H1 (cell line): Measurements from ENCODE around the gene CDKL4. TPM values are rescaled to one million over a fixed set of nuclear protein-coding genes. Genes with fewer than 3 reads are reported as not detected.

ENCODE experiments used
- CTCF ChIA-PET: fragments of 300-600 bp; sonication (Branson Sonifier 250); formaldehyde crosslinking; loops from one replicate; lab custom pipeline; 2021; ENCODE audit not compliant: partially characterized antibody; lab: Charles Lee
- POLR2A ChIA-PET: fragments of 300-600 bp; sonication (Branson Sonifier 250); formaldehyde crosslinking; loops from one replicate; lab custom pipeline; 2021; ENCODE audit warnings: inconsistent platforms; ENCODE audit not compliant: partially characterized antibody; lab: Charles Lee
- DNase-seq, 2 experiments: peaks; one replicate each; pipeline versions ENCODE4 v3.0.0 to v3.0.0-alpha.2; 2010 to 2022; ENCODE audit warnings: low spot score in 2 of 2, low read depth in 1 of 2, mixed read lengths in 1 of 2
- FAIRE-seq: peaks from 2 replicates; lab custom pipeline; 2011; peaks lifted over from hg19 to GRCh38; lab: Jason Lieb, UNC
- H2AFZ ChIP-seq: 2 replicates; pipeline ENCODE4 v1.8.1; 2012; ENCODE audit warnings: low read length, inconsistent platforms
- H2AK5ac ChIP-seq: 2 replicates; pipeline ENCODE4 v1.6.1; 2013; ENCODE audit warnings: low read depth, low read length
- H2BK120ac ChIP-seq: replicated peaks from 2 replicates; pipeline ENCODE3; 2013; ENCODE audit warnings: low read depth, low read length, inconsistent platforms
- H2BK12ac ChIP-seq: 2 replicates; pipeline ENCODE4 v1.6.1; 2013; ENCODE audit warnings: low read depth, low read length
- H2BK15ac ChIP-seq: 2 replicates; pipeline ENCODE4 v1.6.1; 2013; ENCODE audit warnings: low read length
- H2BK20ac ChIP-seq: 2 replicates; pipeline ENCODE4 v1.6.1; 2013; ENCODE audit warnings: low read length
- H2BK5ac ChIP-seq: 2 replicates; pipeline ENCODE4 v1.6.1; 2013; ENCODE audit warnings: low read depth, low read length
- H3K14ac ChIP-seq: 2 replicates; pipeline ENCODE4 v1.6.1; 2013; ENCODE audit warnings: inconsistent platforms; ENCODE audit not compliant: insufficient read length
- H3K18ac ChIP-seq: 2 replicates; pipeline ENCODE4 v1.6.1; 2013; ENCODE audit warnings: low read length; ENCODE audit errors: extremely low read depth
- H3K23ac ChIP-seq: 2 replicates; pipeline ENCODE4 v1.6.1; 2013; ENCODE audit warnings: inconsistent platforms; ENCODE audit not compliant: insufficient read length
- H3K23me2 ChIP-seq: 2 replicates; pipeline ENCODE4 v1.6.1; 2013; ENCODE audit warnings: low read depth, low read length
- H3K27ac ChIP-seq: 2 replicates; pipeline ENCODE4 v1.6.1; 2011; ENCODE audit warnings: low read depth, low read length, inconsistent platforms
- H3K27me3 ChIP-seq, 4 experiments: replicated peaks in 1 of 4; 1 replicate in 1 of 4; 2 replicates in 3 of 4; pipeline versions ENCODE4 v1.6.1 to v1.8.1; 2011 to 2013; ENCODE audit warnings: low read length in 3 of 4, mild to moderate bottlenecking in 3 of 4, inconsistent platforms in 2 of 4, mixed read lengths in 2 of 4, moderate library complexity in 1 of 4; ENCODE audit not compliant: control insufficient read depth in 3 of 4, insufficient read depth in 3 of 4; ENCODE audit errors: extremely low read depth in 1 of 4
- H3K36me3 ChIP-seq, 4 experiments: 2 replicates each; pipeline versions ENCODE4 v1.6.1 to v1.8.1; 2011 to 2013; ENCODE audit warnings: mild to moderate bottlenecking in 4 of 4, low read length in 3 of 4, moderate library complexity in 2 of 4, control low read depth in 1 of 4, inconsistent platforms in 1 of 4; ENCODE audit not compliant: insufficient read depth in 4 of 4, control insufficient read depth in 2 of 4
- H3K4ac ChIP-seq: replicated peaks from 2 replicates; pipeline ENCODE3; 2013; ENCODE audit warnings: low read length, low read depth, mixed read lengths, inconsistent platforms; ENCODE audit not compliant: insufficient read length
- H3K4me1 ChIP-seq, 4 experiments: replicated peaks in 1 of 4; 1 replicate in 1 of 4; 2 replicates in 3 of 4; pipeline versions ENCODE4 v1.6.1 to v1.8.1; 2011 to 2013; ENCODE audit warnings: low read length in 3 of 4, inconsistent platforms in 2 of 4, mixed read lengths in 1 of 4; ENCODE audit not compliant: insufficient read depth in 4 of 4, control insufficient read depth in 3 of 4
- H3K4me2 ChIP-seq, 2 experiments: 2 replicates each; pipeline versions ENCODE4 v1.6.1 to v1.8.1; 2011 to 2013; ENCODE audit warnings: low read depth in 2 of 2, low read length in 2 of 2, control low read depth in 1 of 2, inconsistent platforms in 1 of 2, mild to moderate bottlenecking in 1 of 2; ENCODE audit not compliant: insufficient read depth in 1 of 2
- H3K4me3 ChIP-seq, 4 experiments: fragments of 200-600, 300-600 bp in 1 of 4; sonication (generic), shearing (Covaris generic), sonication (Bioruptor Twin) in 1 of 4; 2 replicates each; pipeline versions ENCODE4 v1.5.1 to v1.8.1; 2011 to 2016; ENCODE audit warnings: low read length in 4 of 4, low read depth in 3 of 4, control low read depth in 2 of 4, inconsistent platforms in 2 of 4, mild to moderate bottlenecking in 2 of 4, mixed read lengths in 1 of 4, moderate library complexity in 1 of 4; ENCODE audit not compliant: insufficient read depth in 2 of 4; ENCODE audit errors: extremely low read depth in 1 of 4
- H3K56ac ChIP-seq: replicated peaks from 2 replicates; pipeline ENCODE3; 2013; ENCODE audit warnings: low read depth, mild to moderate bottlenecking, mixed read lengths, low read length, inconsistent platforms; ENCODE audit not compliant: insufficient read length
- H3K79me1 ChIP-seq: 2 replicates; pipeline ENCODE4 v1.6.1; 2013; ENCODE audit warnings: low read depth, low read length, control low read depth
- H3K79me2 ChIP-seq, 2 experiments: 2 replicates each; pipeline versions ENCODE4 v1.6.1 to v1.8.1; 2012 to 2013; ENCODE audit warnings: low read length in 2 of 2, mild to moderate bottlenecking in 2 of 2, inconsistent platforms in 1 of 2; ENCODE audit not compliant: insufficient read depth in 2 of 2, control insufficient read depth in 1 of 2
- H3K9ac ChIP-seq, 4 experiments: replicated peaks in 1 of 4; 1 replicate in 1 of 4; 2 replicates in 3 of 4; pipeline versions ENCODE4 v1.6.1 to v1.8.1; 2011 to 2013; ENCODE audit warnings: low read depth in 3 of 4, low read length in 3 of 4, control low read depth in 2 of 4, mild to moderate bottlenecking in 2 of 4, moderate library complexity in 2 of 4, inconsistent platforms in 1 of 4; ENCODE audit errors: extremely low read depth in 1 of 4
- H3K9me3 ChIP-seq, 2 experiments: 2 replicates each; pipeline versions ENCODE4 v1.6.1 to v1.8.1; 2012 to 2013; ENCODE audit warnings: mild to moderate bottlenecking in 2 of 2, moderate library complexity in 2 of 2, control low read depth in 1 of 2, inconsistent platforms in 1 of 2, low read depth in 1 of 2, low read length in 1 of 2, mixed read lengths in 1 of 2; ENCODE audit not compliant: insufficient read depth in 2 of 2
- H4K20me1 ChIP-seq, 2 experiments: replicated peaks in 1 of 2; 2 replicates each; pipeline versions ENCODE3 to v1.8.1; 2011 to 2013; ENCODE audit warnings: inconsistent platforms in 2 of 2, low read length in 2 of 2, mild to moderate bottlenecking in 1 of 2; ENCODE audit not compliant: insufficient read depth in 2 of 2, control insufficient read depth in 1 of 2
- H4K5ac ChIP-seq: 2 replicates; pipeline ENCODE4 v1.6.1; 2013; ENCODE audit warnings: low read length, low read depth, mixed read lengths, inconsistent platforms; ENCODE audit not compliant: insufficient read length
- H4K8ac ChIP-seq: 2 replicates; pipeline ENCODE4 v1.8.0; 2013; ENCODE audit warnings: mild to moderate bottlenecking, moderate library complexity, low read length, inconsistent platforms; ENCODE audit not compliant: insufficient read depth; ENCODE audit errors: extremely low read depth
- H4K91ac ChIP-seq: replicated peaks from 2 replicates; pipeline ENCODE3; 2013; ENCODE audit warnings: low read length, mixed read lengths, inconsistent platforms; ENCODE audit not compliant: insufficient read length
- BCL11A ChIP-seq, 2 experiments: IDR thresholded peaks; one replicate each; pipeline ENCODE4 v1.6.1; 2011; ENCODE audit warnings: low read depth in 2 of 2, low read length in 2 of 2, mild to moderate bottlenecking in 2 of 2
- BRCA1 ChIP-seq: IDR thresholded peaks from 2 replicates; pipeline ENCODE4 v1.6.1; 2012; ENCODE audit warnings: low read depth, low read length, improper control_type of control experiment
- EGR1 ChIP-seq: IDR thresholded peaks from 2 replicates; pipeline ENCODE4 v1.6.1; 2011; ENCODE audit warnings: low read depth, low read length, borderline replicate concordance
- GABPA ChIP-seq: IDR thresholded peaks from 2 replicates; pipeline ENCODE4 v1.6.1; 2011; ENCODE audit warnings: mild to moderate bottlenecking, low read length, moderate library complexity, borderline replicate concordance; ENCODE audit not compliant: insufficient read depth
- JUN ChIP-seq: IDR thresholded peaks from 2 replicates; pipeline ENCODE4 v1.6.1; 2011; ENCODE audit warnings: low read depth, mild to moderate bottlenecking, improper control_type of control experiment, low read length
- MAFK ChIP-seq: IDR thresholded peaks from 2 replicates; pipeline ENCODE4 v1.6.1; 2012; ENCODE audit warnings: low read depth, mild to moderate bottlenecking, improper control_type of control experiment, low read length
- SP4 ChIP-seq: IDR thresholded peaks from 2 replicates; pipeline ENCODE4 v1.6.1; 2012; ENCODE audit warnings: low read length, inconsistent platforms
- TAF1 ChIP-seq: IDR thresholded peaks from 2 replicates; pipeline ENCODE4 v1.6.1; 2011; ENCODE audit warnings: mild to moderate bottlenecking, low read depth, low read length
- WGBS, 2 experiments: shearing (Covaris generic) in 1 of 2; methylation state at CpG; one replicate each; pipeline versions ENCODE4 v1.1.6 to v1.1.7; 2013 to 2015; ENCODE audit warnings: low lambda C conversion rate in 2 of 2, mixed read lengths in 2 of 2, inconsistent platforms in 1 of 2, low coverage in 1 of 2, missing lambda C conversion rate in 1 of 2; ENCODE audit not compliant: insufficient replicate concordance in 2 of 2, insufficient coverage in 1 of 2, insufficient read length in 1 of 2; ENCODE audit errors: extremely low coverage in 1 of 2, missing lambda C conversion rate in 1 of 2; 5-methylcytosine and 5-hydroxymethylcytosine counted together
- polyA plus RNA-seq, 7 experiments: library from polyadenylated mRNA; depleted of rRNA in 3 of 7; stranded (reverse) in 5 of 7; unstranded in 2 of 7; fragments of >200 nt in 5 of 7; fragments of 200-250 nt in 2 of 7; gene quantifications; 1 replicate in 5 of 7; 2 replicates in 1 of 7; 4 replicates in 1 of 7; pipeline versions ENCODE4 v1.2.1 to v1.2.3, GENCODE V29; 2011 to 2013; ENCODE audit warnings: missing spikeins in 2 of 7, mixed read lengths in 2 of 7
- total RNA-seq: library from RNA; stranded (reverse); fragmentation: NEBNext Ultra II Directional; extraction: Animal tissue kit (Norgen Biotek cat#: 25700); gene quantifications from 2 replicates; pipeline ENCODE4 v1.2.1, GENCODE V29; 2021
- TF ChIP-seq, protein P1 (sequence below): IDR thresholded peaks from 2 replicates; pipeline ENCODE4 v1.6.1; 2012; ENCODE audit warnings: inconsistent platforms
- TF ChIP-seq, protein P2 (sequence below): IDR thresholded peaks from 2 replicates; pipeline ENCODE4 v1.6.1; 2012; ENCODE audit warnings: low read length, inconsistent platforms

CDKL4 gene
- total and polyA plus RNA-seq, 2 of the 8 experiments (the other 6 are each of a cell fraction or from before 2014, with no cell fraction given), result not detected

DNA sequence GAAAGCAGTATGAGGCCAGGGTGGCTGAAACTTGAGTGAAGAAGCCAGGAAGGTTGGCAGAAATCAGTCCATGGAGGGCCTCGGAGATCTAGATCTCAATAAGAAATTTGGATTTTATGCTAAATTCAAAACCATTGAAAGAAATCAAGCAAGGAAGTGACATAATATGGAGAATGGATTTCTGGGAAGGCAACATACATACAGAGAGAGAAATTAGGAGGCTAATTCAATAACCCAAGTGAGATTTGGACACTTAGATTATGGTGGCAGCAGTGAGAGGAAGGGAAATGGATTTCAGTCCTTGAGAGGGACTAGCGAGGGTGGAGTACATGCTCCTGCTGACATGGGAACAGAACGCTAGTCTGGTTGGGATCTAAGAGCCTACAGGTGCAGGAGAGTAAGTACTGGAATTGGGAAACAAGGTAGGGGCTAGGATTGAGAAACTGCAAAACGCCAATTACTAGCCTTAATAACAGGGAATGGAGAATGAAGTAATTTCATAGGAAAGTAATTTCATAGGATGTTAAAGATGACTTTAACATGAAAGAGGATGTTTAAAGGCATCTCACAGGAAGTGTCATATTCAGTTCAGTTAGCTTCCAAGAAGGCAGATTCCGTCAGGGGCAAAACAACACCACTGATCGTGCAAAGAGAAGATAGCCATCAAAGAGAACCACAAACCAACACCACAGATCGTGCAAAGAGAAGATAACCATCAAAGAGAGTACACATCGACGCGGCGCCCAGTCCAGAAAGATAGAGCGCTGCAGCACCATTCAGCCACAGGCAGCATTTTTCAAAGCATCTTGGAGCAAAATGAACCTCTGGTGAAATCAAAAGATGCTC, 27.2 kb downstream of the CDKL4 start:
- Histone ChIP-seq H2BK5ac (no peak overlapping the region), H4K5ac (no peak overlapping the region), H3K9me3 (no peaks in the 10 kb centered on the region), H2BK15ac (peak overlapping the region; percentile 18; the same call in 1 of the 2 replicates), H3K23ac (no peak overlapping the region), H2AFZ (no peak overlapping the region), H4K20me1 (no peaks in the 10 kb centered on the region), H2AK5ac (no peak overlapping the region), H3K18ac (no peak overlapping the region), H3K4me1 (no peaks in the 10 kb centered on the region; a peak in 3 of 7 replicates), H3K23me2 (no peaks in the 10 kb centered on the region), H3K79me2 (no peaks in the 10 kb centered on the region), H2BK120ac (no peak overlapping the region), H2BK12ac (no peak overlapping the region), H3K36me3 (no peaks in the 10 kb centered on the region), H3K4me2 (no peak overlapping the region), H3K4ac (no peak overlapping the region), H3K9ac (no peak overlapping the region), H4K91ac (no peak overlapping the region), H2BK20ac (no peak overlapping the region), H3K27ac (no peak overlapping the region), H3K79me1 (no peaks in the 10 kb centered on the region), H3K4me3 (no peak overlapping the region), H3K27me3 (no peaks in the 10 kb centered on the region), H3K56ac (no peak overlapping the region), H4K8ac (no peak overlapping the region), H3K14ac (no peak overlapping the region)
- ChIA-PET POLR2A (no interaction called here), CTCF (interaction anchor here (0.9 to 6.1 kb wide), 2 partner anchors 12 to 24 kb away, joined by 3 to 38 read pairs; no protein-coding TSS in a partner anchor)
- 79% methylated on average over 12 of the region's 12 CpGs; no CpG with 5 or more reads in 1 of the 2 experiments for WGBS, 2 experiments
- FAIRE-seq (no peak), DNase-seq (no peak)
- TF ChIP-seq, protein P1, sequence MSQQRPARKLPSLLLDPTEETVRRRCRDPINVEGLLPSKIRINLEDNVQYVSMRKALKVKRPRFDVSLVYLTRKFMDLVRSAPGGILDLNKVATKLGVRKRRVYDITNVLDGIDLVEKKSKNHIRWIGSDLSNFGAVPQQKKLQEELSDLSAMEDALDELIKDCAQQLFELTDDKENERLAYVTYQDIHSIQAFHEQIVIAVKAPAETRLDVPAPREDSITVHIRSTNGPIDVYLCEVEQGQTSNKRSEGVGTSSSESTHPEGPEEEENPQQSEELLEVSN, result no peak
- TF ChIP-seq BCL11A (IDR thresholded peaks at IDR 0.05; ENCODE audit: low read depth in 2 of 2, low read length in 2 of 2), result no peak
- no peak for TF ChIP-seq TAF1
- no peak for TF ChIP-seq EGR1
- TF ChIP-seq, protein P2, sequence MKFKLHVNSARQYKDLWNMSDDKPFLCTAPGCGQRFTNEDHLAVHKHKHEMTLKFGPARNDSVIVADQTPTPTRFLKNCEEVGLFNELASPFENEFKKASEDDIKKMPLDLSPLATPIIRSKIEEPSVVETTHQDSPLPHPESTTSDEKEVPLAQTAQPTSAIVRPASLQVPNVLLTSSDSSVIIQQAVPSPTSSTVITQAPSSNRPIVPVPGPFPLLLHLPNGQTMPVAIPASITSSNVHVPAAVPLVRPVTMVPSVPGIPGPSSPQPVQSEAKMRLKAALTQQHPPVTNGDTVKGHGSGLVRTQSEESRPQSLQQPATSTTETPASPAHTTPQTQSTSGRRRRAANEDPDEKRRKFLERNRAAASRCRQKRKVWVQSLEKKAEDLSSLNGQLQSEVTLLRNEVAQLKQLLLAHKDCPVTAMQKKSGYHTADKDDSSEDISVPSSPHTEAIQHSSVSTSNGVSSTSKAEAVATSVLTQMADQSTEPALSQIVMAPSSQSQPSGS, result no peak
- no peak for TF ChIP-seq MAFK
- TF ChIP-seq SP4, result no peak
- no peak for TF ChIP-seq JUN
- no peak for TF ChIP-seq GABPA
- TF ChIP-seq BRCA1, result no peak
